Measurements from ENCODE around the gene MYO1D.
"Not testable (repeated sequence)": the region's sequence is repeated elsewhere in the genome, so short reads cannot be mapped to it uniquely, and the experiment has no call there.

Gene MYO1D

DNA sequence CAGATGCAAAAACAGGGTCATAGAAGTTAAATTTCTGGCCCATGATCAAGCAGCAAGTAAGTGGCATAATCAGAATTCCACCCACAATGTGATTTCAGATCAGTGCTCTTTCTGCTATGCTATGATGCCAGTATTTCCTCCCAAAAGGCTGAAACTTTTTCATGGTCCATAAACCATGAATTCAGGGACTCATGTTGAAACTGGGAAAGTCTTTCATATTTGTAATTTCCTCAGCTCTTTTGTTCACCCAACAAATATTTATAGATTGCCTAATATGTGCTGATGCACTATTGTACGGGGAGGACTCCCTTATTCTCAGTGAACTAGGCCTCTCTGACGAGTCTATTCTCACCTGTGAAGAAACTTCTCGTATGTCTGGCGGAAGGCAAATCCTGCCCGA lies 156.3 kb downstream of the MYO1D start:
- DNase-seq, result no peak

DNA sequence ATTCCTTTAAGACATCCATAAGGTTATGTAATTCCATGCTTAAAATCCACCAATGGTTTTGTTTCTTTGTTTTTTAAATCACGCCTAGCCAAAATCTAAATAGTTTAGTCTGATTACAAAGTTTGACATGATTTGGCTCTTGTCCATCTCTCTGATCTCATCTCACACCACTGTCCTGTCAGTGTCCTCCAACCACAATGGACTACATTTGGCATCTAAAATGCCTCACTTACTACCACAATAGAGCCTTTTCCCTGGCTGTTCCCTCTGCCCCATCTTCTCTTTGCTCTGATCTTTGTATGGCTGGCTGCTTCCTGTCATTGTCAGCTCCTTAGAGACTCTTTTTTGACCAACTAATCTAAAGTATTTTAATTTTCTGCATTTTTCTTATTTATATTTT lies 157.2 kb downstream of the MYO1D start:
- no peak for DNase-seq

DNA sequence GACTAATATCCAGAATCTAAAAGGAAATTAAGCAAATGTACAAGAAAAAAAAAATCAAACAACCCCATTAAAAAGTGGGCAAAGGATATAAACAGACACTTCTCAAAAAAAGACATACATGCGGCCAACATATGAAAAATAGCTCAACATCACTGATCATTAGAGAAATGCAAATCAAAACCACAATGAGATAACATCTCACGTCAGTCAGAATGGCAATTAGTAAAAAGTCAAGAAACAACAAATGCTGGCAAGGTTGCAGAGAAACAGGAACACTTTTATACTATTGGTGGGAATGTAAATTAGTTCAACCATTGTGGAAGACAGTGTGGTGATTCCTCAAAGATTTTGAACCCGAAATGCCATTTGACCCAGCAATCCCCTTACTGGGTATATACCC lies 162.0 kb downstream of the MYO1D start:
- not testable (repeated sequence) for DNase-seq

- DNase-seq, result not testable (repeated sequence)
These were observed 162.7 kb downstream of the MYO1D start for GRCh38 chr17:32714206-32714605.

DNA sequence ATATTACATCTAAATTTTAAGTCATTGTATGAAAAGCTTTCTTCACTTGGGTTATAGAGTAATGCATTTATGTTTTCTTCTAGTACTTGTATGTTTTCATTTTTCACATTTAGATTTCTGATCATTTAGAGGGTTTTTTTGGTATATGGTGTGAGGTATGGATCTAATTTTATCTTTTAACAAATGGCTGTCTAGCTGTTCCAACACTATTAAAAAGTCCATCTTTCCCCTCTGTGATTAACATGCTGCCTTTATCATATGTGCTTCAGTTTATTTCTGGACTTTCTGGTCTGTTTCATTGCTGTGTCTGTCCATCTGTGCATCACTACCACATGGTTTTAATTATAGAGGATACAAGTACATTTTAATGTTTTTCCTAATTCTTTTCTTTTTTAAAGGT lies 163.8 kb downstream of the MYO1D start:
- no peak for DNase-seq

GRCh38 chr17:32709562-32709961 lies 167.4 kb downstream of the MYO1D start:
- DNase-seq, result no peak

DNA sequence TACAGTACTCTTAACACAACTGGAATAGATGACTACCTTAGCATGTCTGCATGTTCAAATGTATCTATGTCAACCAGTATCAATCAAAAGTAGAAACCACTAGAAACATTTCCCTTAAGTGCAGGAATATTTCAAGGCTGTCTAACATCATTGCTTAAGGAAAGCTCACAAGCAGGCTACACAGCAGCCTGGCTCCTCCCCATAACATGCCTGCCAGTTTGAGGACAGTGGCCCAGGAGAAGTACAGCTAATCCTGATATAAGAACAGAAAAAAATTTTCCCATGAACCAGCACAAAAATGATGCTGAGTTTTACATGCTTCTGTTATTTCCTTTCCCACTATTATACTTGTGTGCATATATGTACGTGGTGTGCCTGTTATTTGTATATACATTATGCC lies 175.1 kb downstream of the MYO1D start:
- DNase-seq, result no peak

DNA sequence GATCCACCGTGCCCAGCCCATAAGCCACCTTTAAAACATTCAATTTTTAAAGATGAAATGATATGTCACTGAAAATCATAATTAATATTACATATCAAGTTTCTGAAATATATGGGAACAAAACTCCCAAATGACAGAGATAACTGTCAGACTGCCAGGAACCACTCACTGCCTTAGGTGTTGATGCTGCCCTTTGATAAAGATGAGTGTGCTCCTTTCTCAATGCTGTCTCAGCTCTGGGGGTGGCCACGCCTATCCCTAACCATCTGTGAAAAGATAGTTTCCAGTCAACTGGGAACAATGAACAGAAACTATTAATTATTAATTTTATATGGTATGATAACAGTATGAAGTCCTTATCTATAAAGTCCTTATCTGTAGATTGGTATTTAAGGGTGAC lies 177.7 kb downstream of the MYO1D start:
- no peak for DNase-seq

- DNase-seq, result no peak
These were observed 178.9 kb downstream of the MYO1D start for GRCh38 chr17:32697728-32698625.

- DNase-seq, result no peak
These were observed 180.5 kb downstream of the MYO1D start for GRCh38 chr17:32696426-32696825.

GRCh38 chr17:32695864-32696263 lies 181.1 kb downstream of the MYO1D start:
- DNase-seq, result no peak

- DNase-seq, result no peak
These were observed 183.6 kb downstream of the MYO1D start for GRCh38 chr17:32693194-32693897.

GRCh38 chr17:32692179-32692578 lies 184.7 kb downstream of the MYO1D start:
- DNase-seq, result no peak

DNA sequence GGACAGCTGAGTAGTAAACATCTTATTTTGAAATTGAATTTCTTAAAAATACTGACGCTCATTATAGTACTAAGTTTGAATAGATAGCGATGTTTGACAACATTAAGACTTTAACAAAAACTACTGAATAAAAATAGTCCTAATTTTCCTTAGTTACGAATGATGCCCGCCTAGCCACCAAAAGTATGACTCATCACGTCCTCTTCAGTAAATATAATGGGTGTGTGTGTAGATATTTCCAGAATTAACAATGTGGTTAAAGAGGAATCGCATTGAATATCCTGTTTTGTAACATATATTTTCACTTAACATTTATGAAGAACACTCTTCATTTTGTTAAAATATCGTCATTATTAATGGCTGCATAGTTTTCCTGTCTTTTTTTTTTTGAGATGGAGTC lies 187.6 kb downstream of the MYO1D start:
- DNase-seq, result no peak

GRCh38 chr17:32688221-32688620 lies 188.7 kb downstream of the MYO1D start:
- DNase-seq, result no peak

- no peak for DNase-seq
These were observed 192.6 kb downstream of the MYO1D start for GRCh38 chr17:32684087-32684958.

DNA sequence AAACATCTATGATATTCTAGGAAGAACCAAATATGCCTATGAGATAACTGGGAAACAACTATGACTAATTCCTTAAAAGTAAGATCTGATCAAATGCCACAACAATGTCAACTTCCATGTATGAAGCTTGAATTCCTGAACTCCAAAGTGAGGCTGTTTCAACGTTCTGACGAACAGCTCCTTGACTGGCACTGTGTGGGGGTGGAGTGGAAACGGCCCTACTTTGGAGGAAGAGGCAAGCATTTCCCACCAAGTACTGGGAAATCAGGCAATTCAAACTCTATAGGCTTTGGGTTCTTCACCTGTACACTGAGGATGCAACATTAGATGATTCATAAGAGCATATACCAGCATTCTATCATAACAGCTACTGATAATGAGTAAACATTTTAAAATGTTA lies 203.0 kb downstream of the MYO1D start:
- no peak for DNase-seq

- DNase-seq, result no peak
These were observed 204.2 kb downstream of the MYO1D start for GRCh38 chr17:32672711-32673110.

DNA sequence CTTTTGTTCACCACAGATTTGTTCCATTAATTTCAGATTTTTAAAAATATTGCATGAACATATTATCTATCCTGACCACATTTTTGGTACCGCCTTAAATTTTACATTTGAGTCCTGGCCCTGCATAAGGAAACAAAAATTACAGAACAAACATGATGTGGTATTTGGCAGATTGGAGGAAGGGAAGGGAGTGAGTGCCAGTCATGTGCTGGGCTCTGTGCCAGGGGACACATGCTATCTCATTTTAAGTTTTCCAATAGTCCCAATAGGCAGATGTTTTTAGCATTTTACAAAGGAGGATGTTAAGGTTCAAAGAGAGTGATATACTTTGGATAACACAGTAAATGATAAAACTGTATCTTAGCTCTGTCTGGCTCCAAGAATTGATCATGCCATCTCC lies 205.0 kb downstream of the MYO1D start:
- DNase-seq, result no peak

GRCh38 chr17:32664936-32665583 lies 211.9 kb downstream of the MYO1D start:
- no peak for DNase-seq

DNA sequence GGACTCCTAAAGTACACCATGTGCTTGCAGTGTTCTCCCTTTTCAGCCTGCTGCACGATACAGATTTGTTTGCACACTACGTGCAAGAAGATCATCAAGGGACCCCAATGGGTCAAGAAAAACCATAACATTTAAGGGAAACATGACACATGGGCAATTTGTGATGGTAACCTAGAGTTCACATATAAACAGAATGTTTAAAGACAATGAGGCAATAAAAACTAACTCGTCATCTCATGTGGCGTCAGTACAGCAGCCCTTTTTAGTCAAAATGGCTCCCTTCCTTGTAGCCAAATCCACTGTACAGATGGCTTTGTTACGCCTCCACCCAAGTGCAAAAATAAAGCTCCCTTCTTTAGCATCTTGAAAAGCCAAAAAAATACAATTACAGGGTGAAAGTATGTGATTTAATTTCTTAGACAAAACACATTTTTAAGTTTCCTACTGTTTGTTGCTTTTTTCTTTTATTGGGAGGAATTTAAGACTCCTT lies 216.4 kb downstream of the MYO1D start:
- DNase-seq, result no peak

DNA sequence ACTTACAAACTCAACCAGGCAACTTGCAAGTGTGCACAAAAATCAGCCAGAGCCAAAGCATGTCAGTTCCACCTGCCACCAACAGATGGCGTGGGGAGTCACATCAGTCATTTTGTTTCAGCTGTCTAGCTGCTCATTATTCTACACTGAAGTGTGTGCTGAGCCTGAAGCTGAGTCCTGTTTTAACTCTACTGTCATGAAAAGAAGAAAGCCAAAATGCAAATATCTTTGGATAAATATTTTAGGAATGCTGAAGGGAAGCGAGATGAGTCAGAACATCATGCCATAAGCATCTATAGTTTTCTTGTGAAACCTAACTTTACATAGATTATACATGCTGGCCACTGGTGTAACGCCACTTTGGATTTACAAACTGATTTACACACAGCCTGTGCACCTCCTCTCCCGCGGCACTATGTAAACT lies 217.5 kb downstream of the MYO1D start:
- DNase-seq, result no peak
